Nephron (organoid): Measurements from ENCODE around the gene ROCK2.
"Not testable (repeated sequence)": the region's sequence is repeated elsewhere in the genome, so short reads cannot be mapped to it uniquely, and the experiment has no call there.

ENCODE experiments used
- H3K27ac Mint-ChIP-seq, 3 experiments: 2 replicates each; pipeline ENCODE4 v1.8.0; 2020; ENCODE audit warnings: mixed read lengths in 3 of 3, mild to moderate bottlenecking in 2 of 3, moderate library complexity in 1 of 3
- H3K27me3 Mint-ChIP-seq: 2 replicates; pipeline ENCODE4 v1.8.0; 2021; ENCODE audit warnings: low read depth, mild to moderate bottlenecking, moderate library complexity, mixed read lengths
- H3K36me3 Mint-ChIP-seq: 2 replicates; pipeline ENCODE4 v1.8.0; 2020; ENCODE audit warnings: low read depth, mixed read lengths
- H3K4me1 Mint-ChIP-seq: 2 replicates; pipeline ENCODE4 v1.8.0; 2020; ENCODE audit warnings: mixed read lengths
- H3K4me3 Mint-ChIP-seq, 3 experiments: 2 replicates each; pipeline ENCODE4 v1.8.0; 2020; ENCODE audit warnings: mild to moderate bottlenecking in 3 of 3, mixed read lengths in 3 of 3, moderate library complexity in 2 of 3
- H3K9me3 Mint-ChIP-seq: 2 replicates; pipeline ENCODE4 v1.8.0; 2020; ENCODE audit warnings: mixed read lengths
- TF ChIP-seq, protein P1 (sequence below), 3 experiments: fragments of 200-600 bp; sonication (generic); IDR thresholded peaks; one replicate each; pipeline ENCODE4 v1.5.0; 2021; ENCODE audit warnings: antibody characterized with exemption in 3 of 3; ENCODE audit not compliant: unreplicated experiment in 3 of 3

The ROCK2 gene

DNA sequence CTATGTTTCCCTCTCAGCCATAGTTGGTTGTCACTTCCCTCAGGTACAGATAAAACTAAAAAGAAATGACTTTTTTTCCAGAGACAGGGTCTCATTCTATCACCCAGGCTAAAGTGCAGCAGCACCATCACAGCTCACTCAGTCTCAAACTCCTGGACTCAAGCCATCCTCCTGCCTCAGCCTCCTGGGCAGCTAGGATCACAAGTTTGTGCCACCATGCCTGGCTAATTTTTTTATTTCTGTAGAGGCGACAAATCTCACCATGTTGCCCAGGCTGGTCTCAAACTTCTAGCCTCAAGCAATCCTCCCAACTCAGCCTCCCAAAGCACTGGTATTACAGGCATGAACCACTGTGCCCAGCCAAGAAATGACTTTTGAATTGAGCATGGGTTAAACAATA is 8.2 kb downstream of the ROCK2 start:
- Mint-ChIP-seq H3K27me3 (no peaks in the 10 kb centered on the region), H3K27ac (no peak overlapping the region)
- TF ChIP-seq, protein P1, sequence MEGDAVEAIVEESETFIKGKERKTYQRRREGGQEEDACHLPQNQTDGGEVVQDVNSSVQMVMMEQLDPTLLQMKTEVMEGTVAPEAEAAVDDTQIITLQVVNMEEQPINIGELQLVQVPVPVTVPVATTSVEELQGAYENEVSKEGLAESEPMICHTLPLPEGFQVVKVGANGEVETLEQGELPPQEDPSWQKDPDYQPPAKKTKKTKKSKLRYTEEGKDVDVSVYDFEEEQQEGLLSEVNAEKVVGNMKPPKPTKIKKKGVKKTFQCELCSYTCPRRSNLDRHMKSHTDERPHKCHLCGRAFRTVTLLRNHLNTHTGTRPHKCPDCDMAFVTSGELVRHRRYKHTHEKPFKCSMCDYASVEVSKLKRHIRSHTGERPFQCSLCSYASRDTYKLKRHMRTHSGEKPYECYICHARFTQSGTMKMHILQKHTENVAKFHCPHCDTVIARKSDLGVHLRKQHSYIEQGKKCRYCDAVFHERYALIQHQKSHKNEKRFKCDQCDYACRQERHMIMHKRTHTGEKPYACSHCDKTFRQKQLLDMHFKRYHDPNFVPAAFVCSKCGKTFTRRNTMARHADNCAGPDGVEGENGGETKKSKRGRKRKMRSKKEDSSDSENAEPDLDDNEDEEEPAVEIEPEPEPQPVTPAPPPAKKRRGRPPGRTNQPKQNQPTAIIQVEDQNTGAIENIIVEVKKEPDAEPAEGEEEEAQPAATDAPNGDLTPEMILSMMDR (IDR thresholded peaks at IDR 0.05; ENCODE audit: unreplicated experiment in 3 of 3): no peak

DNA sequence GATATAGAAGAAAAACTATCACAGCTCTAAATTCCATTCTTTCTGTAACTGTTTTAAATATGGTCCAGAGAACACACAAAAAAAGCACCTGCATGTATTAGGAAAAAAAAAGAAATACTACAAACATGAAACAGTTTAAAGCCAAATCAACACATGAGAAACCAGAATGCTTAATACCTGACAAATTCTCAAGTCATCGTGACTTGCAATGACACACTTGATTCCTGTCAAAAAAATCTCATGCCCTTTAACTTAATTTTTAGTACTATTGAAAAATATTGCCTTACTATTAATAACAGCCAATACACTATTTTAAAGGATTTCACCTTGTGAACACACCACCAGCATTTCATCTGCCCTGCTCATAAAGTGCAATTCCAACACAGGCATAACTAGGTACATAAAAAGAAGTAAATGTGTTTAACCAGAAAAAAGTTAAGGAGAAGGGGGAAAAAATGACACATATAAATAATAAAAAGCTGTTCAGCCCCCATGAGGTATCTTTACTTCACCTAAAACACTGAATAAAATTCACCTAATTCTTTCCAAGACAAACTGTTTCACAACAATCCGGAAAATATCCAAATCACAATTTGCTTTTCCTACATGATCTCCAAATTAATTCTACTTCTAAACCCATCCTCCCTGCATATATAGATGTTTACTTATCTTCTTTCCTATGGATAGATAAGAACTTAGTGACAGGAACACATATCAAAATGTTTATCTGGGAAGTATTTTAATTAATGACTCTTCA is 10.8 kb downstream of the ROCK2 start:
- TF ChIP-seq, protein P1 (IDR thresholded peaks at IDR 0.05; ENCODE audit: unreplicated experiment in 3 of 3): no peak
- H3K9me3 Mint-ChIP-seq: peaks cover 18% of the 10 kb centered on the region
- peaks cover 29% of the 10 kb centered on the region for H3K36me3 Mint-ChIP-seq
- H3K4me1 Mint-ChIP-seq: peaks cover 15% of the 10 kb centered on the region
- H3K4me3 Mint-ChIP-seq: no peak overlapping the region
- H3K27me3 Mint-ChIP-seq: no peaks in the 10 kb centered on the region
- no peak overlapping the region for H3K27ac Mint-ChIP-seq

More for the DNA sequence above, 8.2 kb downstream of the ROCK2 start:
- Mint-ChIP-seq H3K36me3 (peaks cover 32% of the 10 kb centered on the region), H3K4me1 (peaks cover 18% of the 10 kb centered on the region), H3K9me3 (peaks cover 18% of the 10 kb centered on the region), H3K4me3 (no peak overlapping the region)

DNA sequence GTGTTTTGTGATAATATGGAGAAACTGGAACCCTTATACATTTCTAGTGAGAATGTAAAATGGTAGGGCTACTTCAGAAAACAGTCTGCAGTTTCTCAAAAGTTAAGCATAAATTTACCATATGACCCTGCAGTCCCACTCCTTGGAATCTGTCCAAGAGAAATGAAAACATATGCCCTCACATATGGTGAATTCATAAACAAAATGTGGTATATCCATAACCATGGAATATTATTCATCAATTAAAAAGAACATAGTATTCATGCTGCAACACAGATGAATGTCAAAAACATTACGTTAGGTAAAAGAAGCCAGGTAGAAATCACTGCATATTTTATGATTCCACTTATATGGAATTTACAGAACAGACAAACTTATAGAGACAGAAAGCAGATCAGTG is 11.8 kb downstream of the ROCK2 start:
- peaks cover 18% of the 10 kb centered on the region for H3K9me3 Mint-ChIP-seq
- H3K36me3 Mint-ChIP-seq: peaks cover 23% of the 10 kb centered on the region
- TF ChIP-seq, protein P1 (IDR thresholded peaks at IDR 0.05; ENCODE audit: unreplicated experiment in 3 of 3): no peak
- H3K27ac Mint-ChIP-seq: no peak overlapping the region
- no peak overlapping the region for H3K4me3 Mint-ChIP-seq
- H3K27me3 Mint-ChIP-seq: no peaks in the 10 kb centered on the region
- H3K4me1 Mint-ChIP-seq: peaks cover 15% of the 10 kb centered on the region

DNA sequence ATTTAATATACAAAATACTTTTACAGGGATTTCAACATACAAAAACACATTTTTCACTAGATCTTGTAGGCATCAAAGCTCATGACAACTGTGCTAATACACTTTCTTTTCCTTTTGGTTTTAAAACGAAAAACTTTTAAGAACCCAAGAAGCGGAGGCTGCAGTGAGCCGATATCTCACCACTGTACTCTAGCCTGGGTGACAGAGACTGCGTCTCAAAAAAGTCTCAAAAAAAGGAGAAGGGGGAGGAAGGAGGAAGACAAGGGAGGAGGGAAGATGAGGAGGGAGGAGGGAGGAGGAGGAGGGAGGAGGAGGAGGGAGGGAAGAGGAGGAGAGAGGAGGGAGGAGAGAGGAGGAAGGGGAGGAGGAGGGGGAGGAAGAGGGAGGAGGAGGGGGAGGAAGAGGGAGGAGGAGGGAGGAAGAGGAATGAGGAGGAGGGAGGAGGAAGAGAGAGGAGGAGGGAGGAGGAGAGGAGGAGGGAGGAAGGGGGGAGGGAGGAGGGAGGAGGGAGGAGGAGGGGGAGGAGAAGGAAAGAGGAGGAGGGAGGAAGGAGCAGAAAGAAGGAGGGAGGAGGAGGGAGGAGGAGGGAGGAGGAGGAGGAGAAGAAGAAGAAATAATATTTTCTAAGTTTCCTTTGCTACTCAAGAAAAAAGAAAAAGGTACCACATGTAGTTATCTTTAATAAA is 13.8 kb downstream of the ROCK2 start:
- peaks cover 18% of the 10 kb centered on the region for H3K36me3 Mint-ChIP-seq
- peaks cover 15% of the 10 kb centered on the region for H3K9me3 Mint-ChIP-seq
- H3K27me3 Mint-ChIP-seq: no peaks in the 10 kb centered on the region
- H3K27ac Mint-ChIP-seq: no peak overlapping the region
- H3K4me3 Mint-ChIP-seq: no peak overlapping the region
- peaks cover 15% of the 10 kb centered on the region for H3K4me1 Mint-ChIP-seq
- TF ChIP-seq, protein P1 (IDR thresholded peaks at IDR 0.05; ENCODE audit: unreplicated experiment in 3 of 3): no peak

DNA sequence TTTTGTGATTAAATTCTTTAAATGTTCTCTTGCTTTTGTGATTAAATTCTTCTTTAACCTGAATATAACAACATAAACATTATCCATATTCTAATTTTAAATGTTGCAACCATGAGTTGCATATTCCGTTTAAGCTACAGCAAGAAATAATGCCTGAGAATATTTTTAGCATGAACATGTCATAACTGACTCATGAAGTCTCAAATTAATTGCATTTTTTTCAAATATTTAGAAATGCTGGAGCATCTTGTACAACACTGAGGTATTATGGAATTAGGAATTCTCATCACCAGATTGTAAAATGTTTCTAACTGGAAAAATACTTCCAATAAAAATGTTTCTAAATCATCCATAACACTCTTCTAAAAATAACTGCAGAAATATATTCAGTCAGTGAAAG is 14.7 kb downstream of the ROCK2 start:
- Mint-ChIP-seq H3K36me3 (peaks cover 18% of the 10 kb centered on the region), H3K4me1 (peaks cover 15% of the 10 kb centered on the region), H3K27me3 (no peaks in the 10 kb centered on the region), H3K4me3 (no peak overlapping the region), H3K27ac (peak overlapping the region in 1 of 3 experiments; percentile 37), H3K9me3 (peaks cover 15% of the 10 kb centered on the region)
- TF ChIP-seq, protein P1 (IDR thresholded peaks at IDR 0.05; ENCODE audit: unreplicated experiment in 3 of 3): no peak

DNA sequence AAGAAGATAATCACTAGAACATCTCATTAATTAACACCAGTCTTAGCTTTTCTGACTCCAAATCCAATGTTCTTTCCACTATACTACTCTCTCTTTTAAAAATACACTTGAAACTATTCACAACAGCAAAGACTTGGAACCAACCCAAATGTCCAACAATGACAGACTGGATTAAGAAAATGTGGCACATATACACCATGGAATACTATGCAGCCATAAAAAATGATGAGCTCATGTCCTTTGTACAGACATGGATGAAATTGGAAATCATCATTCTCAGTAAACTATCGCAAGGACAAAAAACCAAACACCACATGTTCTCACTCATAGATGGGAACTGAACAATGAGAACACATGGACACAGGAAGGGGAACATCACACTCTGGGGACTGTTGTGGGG is 15.9 kb downstream of the ROCK2 start:
- H3K36me3 Mint-ChIP-seq: peaks cover 13% of the 10 kb centered on the region
- peaks cover 15% of the 10 kb centered on the region for H3K4me1 Mint-ChIP-seq
- not testable (repeated sequence) for H3K4me3 Mint-ChIP-seq

More for the DNA sequence above, 15.9 kb downstream of the ROCK2 start:
- not testable (repeated sequence) for H3K27me3 Mint-ChIP-seq, H3K27ac Mint-ChIP-seq
- H3K9me3 Mint-ChIP-seq: peaks cover 11% of the 10 kb centered on the region
